Measurements from ENCODE around the gene MPDU1.

The MPDU1 gene

GRCh38 chr17:7583253-7584109, at the start of gene MPDU1:
TSS of gene MPDU1 (plus strand) at chr17:7583852. CDS start at chr17:7583863, 11 bp downstream.
- peak; percentile 92 for DNase-seq (ENCODE audit: low read depth in 2 of 2)

GRCh38 chr17:7538050-7538449, 45.6 kb upstream of the MPDU1 start:
- no peak for DNase-seq (ENCODE audit: low read depth in 2 of 2)

- DNase-seq (ENCODE audit: low read depth in 2 of 2): no peak
Observed at GRCh38 chr17:7538891-7539545, 44.6 kb upstream of the MPDU1 start.

- DNase-seq (ENCODE audit: low read depth in 2 of 2): no peak
Observed at GRCh38 chr17:7541074-7541621, 42.5 kb upstream of the MPDU1 start.

- DNase-seq (ENCODE audit: low read depth in 2 of 2): no peak
Observed at GRCh38 chr17:7544911-7545310, 38.7 kb upstream of the MPDU1 start.

- peak; percentile 37 to 41 for DNase-seq (ENCODE audit: low read depth in 2 of 2)
Observed at GRCh38 chr17:7548585-7549400, 34.9 kb upstream of the MPDU1 start, which contains the start of gene TNFSF12. TSS of gene TNFSF12 (plus strand) at chr17:7549058. CDS start at chr17:7549154, 96 bp downstream.

GRCh38 chr17:7549401-7550055, 34.1 kb upstream of the MPDU1 start:
- peak in 1 of 2 donors; percentile 18 for DNase-seq (ENCODE audit: low read depth in 2 of 2)

- no peak for DNase-seq (ENCODE audit: low read depth in 2 of 2)
Observed at GRCh38 chr17:7550344-7550743, 33.3 kb upstream of the MPDU1 start.

- no peak for DNase-seq (ENCODE audit: low read depth in 2 of 2)
Observed at GRCh38 chr17:7551396-7551795, 32.3 kb upstream of the MPDU1 start.

- no peak for DNase-seq (ENCODE audit: low read depth in 2 of 2)
Observed at GRCh38 chr17:7552621-7553051, 31.0 kb upstream of the MPDU1 start.

GRCh38 chr17:7553356-7553755, 30.3 kb upstream of the MPDU1 start:
- no peak for DNase-seq (ENCODE audit: low read depth in 2 of 2)

GRCh38 chr17:7555320-7555948, 28.2 kb upstream of the MPDU1 start:
- DNase-seq (ENCODE audit: low read depth in 2 of 2): no peak

- no peak for DNase-seq (ENCODE audit: low read depth in 2 of 2)
Observed at GRCh38 chr17:7556627-7557026, 27.0 kb upstream of the MPDU1 start.

GRCh38 chr17:7557147-7557764, 26.4 kb upstream of the MPDU1 start:
- no peak for DNase-seq (ENCODE audit: low read depth in 2 of 2)

GRCh38 chr17:7557775-7558543, 25.7 kb upstream of the MPDU1 start:
- no peak for DNase-seq (ENCODE audit: low read depth in 2 of 2)

GRCh38 chr17:7558544-7559319, 24.9 kb upstream of the MPDU1 start, which contains the start of gene TNFSF13:
TSS of gene TNFSF13 (plus strand) at chr17:7558750. CDS start at chr17:7559040, 290 bp downstream.
- no peak for DNase-seq (ENCODE audit: low read depth in 2 of 2)

GRCh38 chr17:7559320-7560171, 24.1 kb upstream of the MPDU1 start:
- no peak for DNase-seq (ENCODE audit: low read depth in 2 of 2)

Data from stimulated activated CD8-positive, alpha-beta memory T cell treated with anti-CD3 and anti-CD28 coated beads, Interleukin-2, amount 100 ng/mL, for 48 hours (primary cell).